Osteocyte (in vitro differentiated cells): ENCODE measurements around the gene HNRNPA0. TPM values are rescaled to one million over a fixed set of nuclear protein-coding genes. Genes with fewer than 3 reads are reported as not detected.

ENCODE experiments used
- DNase-seq: peaks from one replicate; pipeline ENCODE4 v3.0.0; 2021; ENCODE audit warnings: mixed read lengths; ENCODE audit not compliant: unreplicated experiment; ENCODE audit errors: extremely low spot score
- H3K27ac Mint-ChIP-seq: one replicate; pipeline ENCODE4 v1.8.0; 2021; ENCODE audit warnings: mild to moderate bottlenecking, mixed read lengths; ENCODE audit not compliant: unreplicated experiment
- H3K27me3 Mint-ChIP-seq: one replicate; pipeline ENCODE4 v1.8.0; 2021; ENCODE audit warnings: mixed read lengths; ENCODE audit not compliant: unreplicated experiment
- H3K36me3 Mint-ChIP-seq: one replicate; pipeline ENCODE4 v1.8.0; 2021; ENCODE audit warnings: mixed read lengths; ENCODE audit not compliant: unreplicated experiment
- H3K4me1 Mint-ChIP-seq: one replicate; pipeline ENCODE4 v1.8.0; 2021; ENCODE audit warnings: mixed read lengths; ENCODE audit not compliant: unreplicated experiment
- H3K4me3 Mint-ChIP-seq: one replicate; pipeline ENCODE4 v1.8.0; 2021; ENCODE audit warnings: mild to moderate bottlenecking, moderate library complexity, mixed read lengths; ENCODE audit not compliant: unreplicated experiment
- H3K9me3 Mint-ChIP-seq: one replicate; pipeline ENCODE4 v1.8.0; 2021; ENCODE audit warnings: mixed read lengths; ENCODE audit not compliant: unreplicated experiment
- total RNA-seq: library from RNA; stranded (reverse); gene quantifications from 2 replicates; pipeline ENCODE4 v1.2.1, GENCODE V29; 2021
- TF ChIP-seq, protein P1 (sequence below): fragments of 200-600 bp; sonication (generic); IDR thresholded peaks from 2 replicates; pipeline ENCODE4 v1.5.0; 2021; ENCODE audit warnings: antibody characterized with exemption, mild to moderate bottlenecking, moderate library complexity

HNRNPA0 gene
- total RNA-seq, 1 donor from 2014 or later, result 43.3 TPM

- TF ChIP-seq, protein P1, sequence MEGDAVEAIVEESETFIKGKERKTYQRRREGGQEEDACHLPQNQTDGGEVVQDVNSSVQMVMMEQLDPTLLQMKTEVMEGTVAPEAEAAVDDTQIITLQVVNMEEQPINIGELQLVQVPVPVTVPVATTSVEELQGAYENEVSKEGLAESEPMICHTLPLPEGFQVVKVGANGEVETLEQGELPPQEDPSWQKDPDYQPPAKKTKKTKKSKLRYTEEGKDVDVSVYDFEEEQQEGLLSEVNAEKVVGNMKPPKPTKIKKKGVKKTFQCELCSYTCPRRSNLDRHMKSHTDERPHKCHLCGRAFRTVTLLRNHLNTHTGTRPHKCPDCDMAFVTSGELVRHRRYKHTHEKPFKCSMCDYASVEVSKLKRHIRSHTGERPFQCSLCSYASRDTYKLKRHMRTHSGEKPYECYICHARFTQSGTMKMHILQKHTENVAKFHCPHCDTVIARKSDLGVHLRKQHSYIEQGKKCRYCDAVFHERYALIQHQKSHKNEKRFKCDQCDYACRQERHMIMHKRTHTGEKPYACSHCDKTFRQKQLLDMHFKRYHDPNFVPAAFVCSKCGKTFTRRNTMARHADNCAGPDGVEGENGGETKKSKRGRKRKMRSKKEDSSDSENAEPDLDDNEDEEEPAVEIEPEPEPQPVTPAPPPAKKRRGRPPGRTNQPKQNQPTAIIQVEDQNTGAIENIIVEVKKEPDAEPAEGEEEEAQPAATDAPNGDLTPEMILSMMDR, result no peak
- H3K4me3 Mint-ChIP-seq, result no peak overlapping the region
- no peaks in the 10 kb centered on the region for H3K27me3 Mint-ChIP-seq
- peaks cover 3% of the 10 kb centered on the region for H3K36me3 Mint-ChIP-seq
- no peak overlapping the region for H3K27ac Mint-ChIP-seq
- no peaks in the 10 kb centered on the region for H3K9me3 Mint-ChIP-seq
- peaks cover 2% of the 10 kb centered on the region for H3K4me1 Mint-ChIP-seq
- no peak for DNase-seq
Measured at GRCh38 chr5:137706841-137707240, 47.3 kb downstream of the HNRNPA0 start.

DNA sequence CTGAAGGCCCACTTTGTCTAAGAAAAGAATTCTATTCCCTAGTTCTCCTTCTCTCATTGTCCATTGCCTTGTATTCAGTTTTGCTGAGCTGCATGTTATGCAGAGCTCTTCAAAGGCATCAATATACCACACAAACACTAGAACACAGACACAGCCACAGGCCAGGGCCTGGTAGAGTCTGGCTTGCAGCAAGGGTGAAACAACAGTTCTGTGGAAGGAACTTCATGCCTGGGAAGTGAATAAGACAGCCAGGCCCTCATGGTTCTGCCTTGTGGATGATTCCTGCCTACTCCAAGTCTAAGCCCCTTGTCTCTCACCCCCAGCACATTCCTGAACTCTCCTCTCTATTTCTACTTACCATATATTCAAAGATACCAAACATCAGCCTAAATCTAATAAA is 49.1 kb downstream of the HNRNPA0 start:
- H3K4me1 Mint-ChIP-seq, result peaks cover 2% of the 10 kb centered on the region
- H3K27ac Mint-ChIP-seq, result no peak overlapping the region
- no peak overlapping the region for H3K4me3 Mint-ChIP-seq
- H3K36me3 Mint-ChIP-seq, result peaks cover 3% of the 10 kb centered on the region
- no peaks in the 10 kb centered on the region for H3K9me3 Mint-ChIP-seq
- TF ChIP-seq, protein P1, result no peak
- H3K27me3 Mint-ChIP-seq, result no peaks in the 10 kb centered on the region
- no peak for DNase-seq

GRCh38 chr5:137703565-137703964 is 50.6 kb downstream of the HNRNPA0 start:
- no peaks in the 10 kb centered on the region for H3K27me3 Mint-ChIP-seq
- TF ChIP-seq, protein P1, result no peak
- no peak for DNase-seq
- peaks cover 2% of the 10 kb centered on the region for H3K4me1 Mint-ChIP-seq
- no peaks in the 10 kb centered on the region for H3K9me3 Mint-ChIP-seq
- peaks cover 3% of the 10 kb centered on the region for H3K36me3 Mint-ChIP-seq
- H3K27ac Mint-ChIP-seq, result no peak overlapping the region
- H3K4me3 Mint-ChIP-seq, result no peak overlapping the region

DNA sequence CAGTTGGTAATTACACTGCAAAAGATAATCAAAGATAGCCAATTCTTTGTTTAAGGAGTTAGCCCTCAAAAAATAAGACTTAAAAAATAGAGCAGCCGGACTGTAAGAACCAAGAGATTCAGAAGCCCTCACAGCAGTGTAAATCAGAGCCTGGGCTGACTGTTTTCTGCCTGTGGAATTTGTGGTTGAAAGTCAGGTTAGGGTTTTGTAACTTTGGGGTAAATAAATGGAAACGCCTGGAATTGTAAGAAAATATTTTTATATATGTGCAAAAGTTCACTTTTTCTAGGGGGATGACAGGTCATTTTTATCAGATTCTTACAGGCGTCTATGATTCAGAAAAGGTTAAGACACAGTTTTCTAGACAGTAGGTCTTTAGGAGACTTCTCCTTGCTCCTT is 53.9 kb downstream of the HNRNPA0 start:
- TF ChIP-seq, protein P1, result no peak
- Mint-ChIP-seq H3K4me3 (no peak overlapping the region), H3K9me3 (no peaks in the 10 kb centered on the region), H3K27ac (no peak overlapping the region), H3K36me3 (no peaks in the 10 kb centered on the region), H3K27me3 (no peaks in the 10 kb centered on the region), H3K4me1 (no peaks in the 10 kb centered on the region)
- no peak for DNase-seq

DNA sequence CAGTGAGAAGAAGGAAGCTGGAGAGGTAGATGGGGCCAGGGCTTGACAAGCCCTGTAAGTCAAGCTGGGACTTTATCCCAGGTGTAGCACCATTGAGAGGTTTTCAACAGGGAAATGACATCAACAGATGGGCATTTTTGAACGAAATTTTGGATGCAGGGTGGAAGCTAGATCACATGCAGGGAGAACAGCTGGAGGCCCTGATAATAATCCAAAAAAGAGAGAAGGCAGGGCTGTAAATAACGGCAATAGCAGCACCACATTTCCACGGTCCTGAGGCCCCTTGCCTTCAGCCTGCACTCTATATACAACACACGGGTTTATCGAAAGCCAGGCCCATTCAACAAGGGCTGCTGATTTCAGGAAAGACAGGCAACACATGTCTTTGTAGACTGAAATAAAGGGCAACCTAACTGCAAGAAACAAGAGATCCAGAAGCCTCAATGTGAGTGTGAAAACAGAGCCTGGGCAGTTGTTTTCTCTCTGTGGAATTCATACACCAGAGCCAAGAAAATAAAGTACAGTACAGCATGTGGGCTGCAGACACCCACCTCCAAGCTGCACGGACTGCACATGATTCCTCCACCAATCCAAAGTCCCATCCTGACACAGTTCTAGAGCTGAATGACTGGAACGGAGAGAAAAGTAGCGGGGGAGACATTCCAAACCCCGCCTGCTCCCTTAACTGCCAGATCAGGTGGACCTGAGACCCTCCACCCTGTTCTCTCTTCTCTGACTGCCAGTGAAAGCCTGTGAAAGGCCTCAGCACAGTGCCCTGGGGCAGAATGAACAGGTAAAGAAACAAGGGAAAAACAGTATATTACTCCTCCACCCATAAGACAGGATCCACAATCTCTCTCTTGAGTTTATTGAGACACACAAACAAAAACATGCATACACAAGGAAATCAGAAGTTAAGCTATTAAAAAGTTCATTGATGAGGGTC is 54.6 kb downstream of the HNRNPA0 start:
- H3K4me1 Mint-ChIP-seq, result no peaks in the 10 kb centered on the region
- DNase-seq, result no peak
- H3K27ac Mint-ChIP-seq, result no peak overlapping the region
- H3K9me3 Mint-ChIP-seq, result no peaks in the 10 kb centered on the region
- TF ChIP-seq, protein P1, result no peak
- no peak overlapping the region for H3K4me3 Mint-ChIP-seq
- no peaks in the 10 kb centered on the region for H3K27me3 Mint-ChIP-seq
- no peaks in the 10 kb centered on the region for H3K36me3 Mint-ChIP-seq
